CD4-positive, alpha-beta T cell treated with Interferon alpha-2 for 1 hour (primary cell): ENCODE measurements around the gene KANSL1.

Experiments
- DNase-seq, 2 donors: peaks; one replicate each; pipeline ENCODE4 v3.0.0-alpha.2; 2020 to 2022

Gene KANSL1

DNA sequence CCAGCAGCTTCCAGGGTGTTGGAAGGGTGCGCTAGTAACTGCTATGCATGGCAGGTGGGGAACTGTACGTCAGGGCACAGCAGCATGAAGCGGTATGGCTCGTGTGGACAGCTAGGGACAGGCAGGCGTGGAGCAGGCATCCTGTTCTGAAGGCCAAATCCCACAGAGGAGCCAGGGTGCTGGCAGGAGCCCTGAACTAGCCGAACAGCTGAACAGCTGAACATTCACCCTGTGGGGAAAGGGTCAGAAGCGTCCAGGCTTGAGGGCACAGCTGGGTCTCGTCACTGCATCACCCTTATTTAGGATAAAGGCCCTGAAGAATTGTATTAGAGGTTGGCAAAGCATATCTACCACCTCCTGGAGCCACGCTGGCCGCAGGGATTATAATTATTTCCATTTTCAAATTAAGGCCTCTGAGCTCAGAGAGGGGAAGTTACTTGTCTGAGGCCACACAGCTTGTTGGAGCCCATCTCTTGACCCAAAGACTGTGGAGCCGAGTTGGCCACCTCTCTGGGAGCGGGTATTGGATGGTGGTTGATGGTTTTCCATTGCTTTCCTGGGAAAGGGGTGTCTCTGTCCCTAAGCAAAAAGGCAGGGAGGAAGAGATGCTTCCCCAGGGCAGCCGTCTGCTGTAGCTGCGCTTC lies 197.5 kb downstream of the KANSL1 start:
- DNase-seq: no peak

DNA sequence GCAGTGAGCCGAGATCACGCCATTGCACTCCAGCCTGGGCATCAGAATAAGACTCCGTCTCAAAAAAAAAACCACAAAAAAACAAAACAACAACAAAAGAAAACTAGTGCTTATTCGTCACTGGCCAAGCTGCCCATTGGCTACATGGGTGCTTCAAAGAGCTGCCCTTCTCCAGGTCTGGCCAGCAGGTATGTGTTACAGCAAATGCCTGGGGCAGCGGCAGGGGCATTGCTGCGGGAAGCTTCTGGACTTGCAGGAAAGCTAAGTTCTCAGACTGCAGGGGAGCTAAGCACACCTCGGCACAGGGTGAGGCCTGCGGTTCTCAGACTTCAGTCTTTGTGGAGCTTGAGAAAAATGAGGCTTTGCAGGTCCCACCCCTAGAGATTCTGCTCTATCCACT lies 198.2 kb downstream of the KANSL1 start:
- no peak for DNase-seq

DNA sequence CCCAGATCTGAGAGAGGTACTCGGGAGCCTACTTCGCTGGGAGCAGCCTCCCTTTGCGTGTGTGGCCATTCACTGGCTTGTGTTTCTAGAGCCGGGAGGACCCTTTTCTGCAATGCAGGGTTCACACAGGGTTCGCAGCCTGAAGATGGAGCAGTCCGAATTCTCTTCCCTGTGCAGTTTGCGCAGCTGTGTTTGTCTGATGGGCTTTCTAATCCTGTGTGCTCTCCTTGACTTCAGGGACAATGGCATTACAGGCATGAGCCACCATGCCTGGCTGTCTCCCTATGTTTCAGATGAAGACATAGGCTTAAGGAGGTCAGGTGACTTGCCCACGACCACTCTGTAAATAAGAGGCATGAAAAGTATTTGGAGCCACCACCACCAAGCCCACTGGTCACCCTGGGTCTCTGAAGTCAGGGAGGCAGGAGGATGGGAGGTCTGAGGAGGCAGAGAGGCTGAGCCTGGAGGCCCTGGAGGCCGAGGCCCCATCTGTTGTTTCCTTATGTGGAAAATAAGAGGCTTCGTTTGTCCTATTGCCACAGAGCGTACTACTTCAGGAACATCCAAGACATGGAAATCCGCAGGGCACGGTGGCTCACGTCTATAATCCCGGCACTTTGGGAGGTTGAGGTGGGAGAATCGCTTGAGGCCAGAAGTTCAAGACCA lies 199.1 kb downstream of the KANSL1 start:
- DNase-seq: no peak

DNA sequence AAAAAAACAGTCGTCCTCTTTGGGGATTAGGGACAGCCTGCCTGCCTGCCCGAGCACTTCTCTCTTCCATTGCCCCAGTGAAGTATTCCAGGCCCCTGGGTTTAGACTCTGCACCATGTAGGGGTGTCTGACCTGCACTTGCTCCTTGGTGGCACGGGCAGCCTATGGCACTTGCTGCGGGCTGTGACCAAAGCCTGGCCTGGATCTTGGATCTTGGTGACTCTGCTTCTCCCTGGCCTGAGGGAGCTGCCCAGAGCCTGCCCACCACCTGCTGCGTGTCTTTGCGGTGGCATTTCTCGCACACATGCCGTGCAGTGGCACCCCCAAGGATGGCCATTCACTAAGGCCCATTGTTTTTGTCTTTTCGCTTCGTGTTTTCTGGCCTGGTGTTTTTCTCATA lies 200.3 kb downstream of the KANSL1 start:
- DNase-seq: no peak

DNA sequence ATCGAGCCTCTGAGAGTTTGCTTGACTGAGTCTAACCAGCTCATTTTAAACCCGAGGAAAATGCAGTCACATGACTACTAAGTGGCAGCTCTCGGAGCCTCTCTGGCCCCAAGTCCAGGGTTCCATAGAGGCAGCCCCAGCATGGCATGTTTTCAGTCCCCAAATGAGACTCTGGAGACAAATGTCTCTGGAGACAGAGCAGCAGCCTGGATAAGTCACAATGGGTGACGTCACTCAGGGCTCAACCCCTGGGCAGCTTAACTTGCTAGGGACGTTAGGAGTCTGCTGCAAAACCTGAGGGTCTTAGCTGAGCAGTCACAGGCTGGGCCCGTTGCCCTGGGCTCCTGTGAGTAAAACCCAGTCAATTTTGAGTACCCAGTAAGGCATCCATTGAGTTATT lies 201.1 kb downstream of the KANSL1 start:
- no peak for DNase-seq

DNA sequence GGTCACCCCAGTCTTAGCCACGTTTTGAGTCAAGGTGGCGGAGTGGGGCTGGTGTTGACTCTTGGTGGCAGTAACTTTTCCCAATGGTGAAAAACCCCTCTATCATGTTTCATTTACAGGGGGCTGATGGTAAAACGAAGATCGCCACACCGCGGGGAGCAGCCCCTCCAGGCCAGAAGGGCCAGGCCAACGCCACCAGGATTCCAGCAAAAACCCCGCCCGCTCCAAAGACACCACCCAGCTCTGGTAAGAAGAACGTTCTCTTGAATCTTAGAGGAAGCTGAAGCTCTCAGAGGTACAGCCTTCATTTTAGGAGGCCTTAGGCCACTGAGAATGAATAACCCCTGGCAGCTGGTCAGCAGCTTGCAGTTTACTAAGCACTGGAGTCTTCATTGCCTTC lies 201.9 kb downstream of the KANSL1 start:
- no peak for DNase-seq

DNA sequence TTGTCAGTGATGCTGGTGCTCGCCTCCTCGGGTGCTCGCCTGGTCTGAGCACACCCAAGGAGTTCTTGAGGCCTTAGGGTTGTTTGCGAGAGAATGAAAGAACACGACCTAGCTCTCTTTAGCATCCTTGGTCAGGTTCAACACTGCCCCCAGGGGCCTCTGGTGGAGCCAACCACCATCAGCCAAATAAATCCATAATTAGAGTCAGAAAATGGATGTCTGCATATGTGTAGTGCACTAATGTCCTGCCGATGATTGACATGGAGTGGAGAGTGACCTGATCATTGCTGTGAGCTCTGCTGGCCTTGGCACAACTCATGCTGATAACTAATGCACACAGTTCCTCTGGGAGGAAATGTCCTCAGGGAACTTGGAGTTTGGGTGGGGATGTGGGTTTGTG lies 202.3 kb downstream of the KANSL1 start:
- no peak for DNase-seq

DNA sequence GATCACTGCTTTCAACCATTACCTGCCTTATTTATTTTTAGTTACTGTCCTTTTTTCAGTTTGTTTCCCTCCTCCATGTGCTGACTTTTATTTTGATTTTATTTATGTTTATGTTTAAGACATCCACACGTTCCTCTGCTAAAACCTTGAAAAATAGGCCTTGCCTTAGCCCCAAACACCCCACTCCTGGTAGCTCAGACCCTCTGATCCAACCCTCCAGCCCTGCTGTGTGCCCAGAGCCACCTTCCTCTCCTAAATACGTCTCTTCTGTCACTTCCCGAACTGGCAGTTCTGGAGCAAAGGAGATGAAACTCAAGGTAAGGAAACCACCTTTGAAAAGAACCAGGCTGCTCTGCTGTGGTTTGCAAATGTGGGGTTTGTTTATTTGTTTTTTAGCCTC lies 203.5 kb downstream of the KANSL1 start:
- no peak for DNase-seq

DNA sequence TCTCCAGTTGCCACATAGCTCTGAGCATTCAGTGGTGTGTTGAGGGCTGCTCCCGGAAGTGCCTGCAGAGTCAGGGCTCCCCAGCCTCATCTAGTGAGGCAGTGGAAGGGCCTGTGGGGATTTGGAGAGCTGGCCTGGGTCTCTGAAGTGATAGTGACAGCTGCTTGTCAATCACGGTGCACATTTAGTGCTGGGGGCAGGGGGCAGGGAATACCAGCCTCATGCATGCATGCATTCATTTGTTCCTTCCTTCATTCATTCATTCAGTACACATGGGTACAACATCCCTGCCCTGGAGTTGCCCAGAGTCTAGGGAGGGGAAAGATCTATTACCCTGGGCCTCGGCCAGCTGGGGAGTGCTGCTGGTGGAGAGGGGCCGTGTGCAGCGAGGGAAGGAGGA lies 205.5 kb downstream of the KANSL1 start:
- DNase-seq: no peak

DNA sequence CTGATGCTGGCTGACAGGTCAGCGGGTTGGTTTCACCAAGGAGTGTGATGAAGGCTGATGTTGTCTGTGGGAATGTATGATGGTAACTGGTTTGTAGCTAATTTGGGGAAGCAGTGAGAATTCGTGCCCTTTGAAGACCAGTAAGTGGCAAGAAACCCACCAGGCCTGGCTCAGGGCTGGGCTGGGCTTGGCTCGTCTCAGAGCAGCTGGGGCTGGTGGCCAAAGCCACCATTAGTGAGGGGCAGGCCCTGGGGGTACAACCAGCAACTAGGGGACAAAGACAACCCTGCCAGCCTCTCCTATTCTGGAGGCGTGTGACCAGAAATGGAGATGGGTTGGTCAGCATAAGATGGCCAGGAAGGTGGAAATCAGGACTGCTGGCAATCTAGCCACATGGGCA lies 207.2 kb downstream of the KANSL1 start:
- no peak for DNase-seq

DNA sequence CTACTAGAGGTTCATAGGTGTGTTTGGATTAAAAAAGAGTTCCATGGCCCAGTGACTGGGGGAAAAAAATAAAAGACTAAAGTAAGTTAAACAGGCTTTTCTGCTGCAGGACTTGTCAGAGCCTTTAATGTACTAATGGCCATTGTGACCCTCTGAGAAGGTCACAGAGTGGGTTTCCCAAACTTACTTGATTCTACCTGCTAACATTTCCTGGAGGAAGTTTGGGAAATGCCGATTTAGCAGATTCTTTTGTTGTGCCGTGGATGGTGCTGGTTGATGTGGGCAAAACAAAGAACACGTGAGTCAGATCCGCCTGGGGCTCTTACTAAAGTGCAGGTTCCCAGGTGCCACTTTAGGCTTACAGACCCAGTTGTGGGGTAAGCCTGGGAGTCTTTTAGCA lies 207.8 kb downstream of the KANSL1 start:
- no peak for DNase-seq

DNA sequence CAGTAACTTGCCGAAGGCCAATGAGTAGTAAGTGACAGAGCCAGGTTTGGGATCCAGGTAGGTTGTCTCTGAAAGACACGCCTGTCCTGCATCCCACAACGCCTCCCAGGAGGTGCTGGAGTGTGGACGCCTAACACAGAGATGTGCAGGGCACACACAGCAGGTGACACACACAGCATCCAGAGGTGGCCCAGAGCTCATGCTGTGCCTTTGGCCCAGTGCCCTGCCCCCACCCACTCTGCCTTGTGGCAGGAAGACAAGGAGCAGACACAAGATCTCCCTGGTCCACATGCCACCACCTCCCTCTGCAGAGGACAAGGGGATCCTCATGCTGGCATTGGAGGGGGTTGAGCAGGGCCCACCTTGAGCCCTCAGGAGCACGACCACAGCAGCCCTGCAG lies 208.9 kb downstream of the KANSL1 start:
- no peak for DNase-seq

DNA sequence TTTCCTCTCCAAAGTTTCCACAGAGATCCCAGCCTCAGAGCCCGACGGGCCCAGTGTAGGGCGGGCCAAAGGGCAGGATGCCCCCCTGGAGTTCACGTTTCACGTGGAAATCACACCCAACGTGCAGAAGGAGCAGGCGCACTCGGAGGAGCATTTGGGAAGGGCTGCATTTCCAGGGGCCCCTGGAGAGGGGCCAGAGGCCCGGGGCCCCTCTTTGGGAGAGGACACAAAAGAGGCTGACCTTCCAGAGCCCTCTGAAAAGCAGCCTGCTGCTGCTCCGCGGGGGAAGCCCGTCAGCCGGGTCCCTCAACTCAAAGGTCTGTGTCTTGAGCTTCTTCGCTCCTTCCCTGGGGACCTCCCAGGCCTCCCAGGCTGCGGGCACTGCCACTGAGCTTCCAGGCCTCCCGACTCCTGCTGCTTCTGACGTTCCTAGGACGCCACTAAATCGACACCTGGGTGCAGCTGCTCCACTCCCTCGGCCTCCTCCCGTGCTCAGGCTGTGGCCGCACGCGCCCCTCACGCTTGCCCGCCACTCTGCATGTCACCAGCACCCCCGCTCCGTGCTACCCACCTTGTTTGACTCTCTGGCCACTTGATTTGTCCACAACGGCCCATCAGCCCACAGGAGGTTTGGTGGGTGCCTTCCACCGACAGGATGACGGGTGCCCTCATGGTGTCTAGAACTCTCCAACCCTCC lies 209.5 kb downstream of the KANSL1 start:
- DNase-seq: no peak

DNA sequence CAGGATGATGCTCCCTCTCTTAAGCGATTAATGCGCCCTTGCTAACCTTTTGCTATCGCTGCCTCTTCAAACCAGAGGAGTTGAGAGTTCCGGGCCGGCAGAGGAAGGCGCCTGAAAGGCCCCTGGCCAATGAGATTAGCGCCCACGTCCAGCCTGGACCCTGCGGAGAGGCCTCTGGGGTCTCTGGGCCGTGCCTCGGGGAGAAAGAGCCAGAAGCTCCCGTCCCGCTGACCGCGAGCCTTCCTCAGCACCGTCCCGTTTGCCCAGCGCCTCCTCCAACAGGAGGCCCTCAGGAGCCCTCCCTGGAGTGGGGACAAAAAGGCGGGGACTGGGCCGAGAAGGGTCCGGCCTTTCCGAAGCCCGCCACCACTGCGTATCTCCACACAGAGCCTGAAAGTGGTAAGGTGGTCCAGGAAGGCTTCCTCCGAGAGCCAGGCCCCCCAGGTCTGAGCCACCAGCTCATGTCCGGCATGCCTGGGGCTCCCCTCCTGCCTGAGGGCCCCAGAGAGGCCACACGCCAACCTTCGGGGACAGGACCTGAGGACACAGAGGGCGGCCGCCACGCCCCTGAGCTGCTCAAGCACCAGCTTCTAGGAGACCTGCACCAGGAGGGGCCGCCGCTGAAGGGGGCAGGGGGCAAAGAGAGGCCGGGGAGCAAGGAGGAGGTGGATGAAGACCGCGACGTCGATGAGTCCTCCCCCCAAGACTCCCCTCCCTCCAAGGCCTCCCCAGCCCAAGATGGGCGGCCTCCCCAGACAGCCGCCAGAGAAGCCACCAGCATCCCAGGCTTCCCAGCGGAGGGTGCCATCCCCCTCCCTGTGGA lies 210.2 kb downstream of the KANSL1 start:
- DNase-seq: no peak

DNA sequence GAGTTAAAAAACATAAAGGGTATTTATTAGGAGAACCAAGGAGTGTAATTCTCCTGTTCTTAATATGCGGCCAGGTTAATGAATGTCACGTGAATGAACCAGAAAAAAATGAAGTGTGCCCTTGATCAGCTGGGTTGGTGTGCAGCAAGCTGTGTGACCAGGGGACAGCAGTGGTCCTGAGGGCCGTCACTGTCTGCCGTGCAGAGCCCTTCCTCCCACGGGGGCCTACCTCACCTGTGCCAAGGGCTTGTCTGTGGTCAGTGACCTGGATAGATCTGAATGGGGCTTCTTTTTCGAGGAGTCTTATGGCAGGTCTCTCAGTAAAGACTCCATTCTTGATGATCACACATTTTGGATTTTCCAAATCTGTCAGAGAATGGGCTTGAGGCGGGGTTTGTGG lies 211.9 kb downstream of the KANSL1 start:
- no peak for DNase-seq

DNA sequence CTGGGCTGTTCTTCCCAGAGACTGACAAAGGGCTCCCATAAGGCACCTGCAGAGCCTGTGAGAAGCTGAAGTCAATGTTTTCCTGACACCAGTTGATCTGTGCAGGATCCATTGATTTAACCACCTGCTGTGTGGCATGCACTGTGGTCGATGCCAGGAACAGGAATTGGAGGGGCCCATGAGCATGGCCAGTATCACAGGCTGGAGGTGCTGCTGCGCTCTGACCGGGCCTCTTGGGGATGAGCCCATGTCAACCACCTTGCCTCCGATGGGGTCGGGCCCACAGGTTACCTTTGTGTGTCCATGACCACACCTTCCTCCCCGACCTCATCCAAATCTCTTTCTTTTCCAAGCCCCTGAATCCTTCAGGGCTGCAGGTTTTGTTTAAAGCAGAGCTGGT lies 212.4 kb downstream of the KANSL1 start:
- no peak for DNase-seq
